Mesendoderm (in vitro differentiated cells): ENCODE measurements around the gene UNCX.

Experiments used
- DNase-seq: peaks from one replicate; pipeline ENCODE4 v3.0.0; 2013
- H2AK5ac ChIP-seq: 2 replicates; pipeline ENCODE4 v1.6.1; 2013; ENCODE audit warnings: low read length, inconsistent platforms
- H2BK120ac ChIP-seq: 2 replicates; pipeline ENCODE4 v1.6.1; 2013; ENCODE audit warnings: low read depth, mild to moderate bottlenecking, low read length, moderate library complexity, mixed read lengths
- H2BK15ac ChIP-seq: replicated peaks from 2 replicates; pipeline ENCODE4 v1.6.1; 2013; ENCODE audit warnings: low read depth, mild to moderate bottlenecking, moderate library complexity
- H2BK5ac ChIP-seq: 2 replicates; pipeline ENCODE4 v1.6.1; 2013; ENCODE audit warnings: low read length, inconsistent platforms
- H3K18ac ChIP-seq: 2 replicates; pipeline ENCODE4 v1.6.1; 2013; ENCODE audit warnings: mild to moderate bottlenecking, low read length, mixed read lengths
- H3K23ac ChIP-seq: one replicate; pipeline ENCODE4 v1.6.1; 2013; ENCODE audit warnings: low read length
- H3K27ac ChIP-seq: 2 replicates; pipeline ENCODE4 v1.5.1; 2013; ENCODE audit warnings: low read depth, mild to moderate bottlenecking, inconsistent platforms, low read length, moderate library complexity
- H3K27me3 ChIP-seq: 2 replicates; pipeline ENCODE4 v1.6.1; 2013; ENCODE audit warnings: low read length, control low read depth, mild to moderate bottlenecking, inconsistent platforms; ENCODE audit not compliant: insufficient read depth, poor library complexity
- H3K36me3 ChIP-seq: 2 replicates; pipeline ENCODE4 v1.6.1; 2013; ENCODE audit warnings: low read length, inconsistent platforms; ENCODE audit not compliant: control insufficient read depth, insufficient read depth
- H3K4ac ChIP-seq: one replicate; pipeline ENCODE4 v1.6.1; 2013; ENCODE audit warnings: low read depth, mild to moderate bottlenecking, low read length, moderate library complexity
- H3K4me1 ChIP-seq: 2 replicates; pipeline ENCODE4 v1.6.1; 2013; ENCODE audit warnings: low read depth, low read length, inconsistent platforms; ENCODE audit not compliant: control insufficient read depth
- H3K4me2 ChIP-seq: 2 replicates; pipeline ENCODE4 v1.6.1; 2013; ENCODE audit warnings: low read length
- H3K4me3 ChIP-seq: 2 replicates; pipeline ENCODE4 v1.5.1; 2013; ENCODE audit warnings: mild to moderate bottlenecking, low read length
- H3K56ac ChIP-seq: one replicate; pipeline ENCODE4 v1.6.1; 2013; ENCODE audit warnings: low read length
- H3K79me1 ChIP-seq: 2 replicates; pipeline ENCODE4 v1.6.1; 2013; ENCODE audit warnings: low read length, inconsistent platforms
- H3K79me2 ChIP-seq: 2 replicates; pipeline ENCODE4 v1.6.1; 2013; ENCODE audit warnings: mild to moderate bottlenecking, low read length; ENCODE audit not compliant: control insufficient read depth, insufficient read depth
- H3K9ac ChIP-seq: 2 replicates; pipeline ENCODE4 v1.6.1; 2013; ENCODE audit warnings: low read length, inconsistent platforms
- H4K5ac ChIP-seq: one replicate; pipeline ENCODE4 v1.6.1; 2013; ENCODE audit warnings: low read length
- H4K8ac ChIP-seq: one replicate; pipeline ENCODE4 v1.6.1; 2013; ENCODE audit warnings: low read depth, mild to moderate bottlenecking, control low read depth, low read length, moderate library complexity
- WGBS: extraction: QIAGEN DNeasy Blood & Tissue Kit; methylation state at CpG from one replicate; pipeline ENCODE4 v1.1.7; 2013; ENCODE audit warnings: low lambda C conversion rate, missing lambda C conversion rate; ENCODE audit not compliant: insufficient coverage; ENCODE audit errors: extremely low coverage; 5-methylcytosine and 5-hydroxymethylcytosine counted together

The UNCX gene

DNA sequence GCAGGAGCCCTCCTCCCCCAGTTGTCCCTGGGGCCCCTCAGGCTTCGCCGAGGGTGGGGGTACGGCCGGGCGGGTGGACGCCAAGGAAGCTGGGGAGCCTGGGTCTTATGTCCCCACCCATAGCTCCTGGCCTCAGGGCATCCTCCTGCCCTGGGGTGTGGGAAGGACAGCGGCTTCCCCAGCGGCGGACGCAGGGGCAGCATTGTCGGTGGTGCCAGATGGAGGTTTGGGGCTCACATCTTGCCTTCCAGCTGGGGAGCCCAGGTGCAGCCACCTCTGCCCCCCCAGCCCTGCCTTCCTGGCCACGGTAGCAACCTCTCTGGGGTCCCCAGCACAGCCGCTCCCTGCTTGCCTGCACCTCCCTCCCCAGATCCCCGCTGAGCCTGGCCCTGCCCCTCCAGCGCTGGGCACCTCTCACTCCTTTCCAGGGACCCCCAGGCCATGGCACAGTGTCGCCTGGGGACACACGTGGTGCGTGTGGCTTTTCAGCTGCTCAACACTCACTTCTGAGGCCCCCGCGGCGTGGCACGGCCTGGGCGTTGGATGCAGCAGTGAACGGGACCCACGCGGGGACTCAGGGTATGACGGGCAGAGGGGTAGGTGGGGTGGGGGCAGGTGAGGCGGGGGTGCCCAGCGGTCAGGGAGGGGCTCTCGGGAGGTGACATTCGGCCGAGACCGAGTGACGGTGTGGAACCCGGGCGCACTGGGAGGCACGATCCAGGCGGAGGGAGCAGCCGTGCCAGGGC lies 53.1 kb downstream of the UNCX start:
- H2BK15ac ChIP-seq = no peak overlapping the region
- H3K4me1 ChIP-seq = no peaks in the 10 kb centered on the region
- WGBS = no CpG with 5 or more reads among the region's 39 CpGs
- H3K9ac ChIP-seq = no peak overlapping the region
- no peak overlapping the region for H3K4me3 ChIP-seq
- DNase-seq = no peak
- H4K8ac ChIP-seq = no peak overlapping the region
- no peak overlapping the region for H2AK5ac ChIP-seq
- H3K18ac ChIP-seq = no peak overlapping the region
- H3K4ac ChIP-seq = no peak overlapping the region
- no peaks in the 10 kb centered on the region for H3K36me3 ChIP-seq
- H3K23ac ChIP-seq = no peak overlapping the region
- no peak overlapping the region for H3K27ac ChIP-seq
- H3K27me3 ChIP-seq = peaks cover 2% of the 10 kb centered on the region
- no peak overlapping the region for H3K56ac ChIP-seq
- H3K79me1 ChIP-seq = no peaks in the 10 kb centered on the region
- H4K5ac ChIP-seq = no peak overlapping the region
- no peaks in the 10 kb centered on the region for H3K79me2 ChIP-seq
- H2BK5ac ChIP-seq = no peak overlapping the region
- no peak overlapping the region for H3K4me2 ChIP-seq
- H2BK120ac ChIP-seq = no peak overlapping the region
